H9 (cell line): ENCODE results near the gene CD300C. TPM values are rescaled to one million over a fixed set of nuclear protein-coding genes. Genes with fewer than 3 reads are reported as not detected.

Experiments
- DNase-seq: peaks from one replicate; pipeline ENCODE4 v3.0.0-alpha.2; 2017
- H2AFZ ChIP-seq: one replicate; pipeline ENCODE4 v1.6.1; 2013; ENCODE audit warnings: mild to moderate bottlenecking, low read length, control low read depth, moderate library complexity
- H2AK5ac ChIP-seq: 2 replicates; pipeline ENCODE4 v1.6.1; 2013; ENCODE audit warnings: low read length, control low read depth, mixed read lengths; ENCODE audit not compliant: insufficient read length
- H2BK120ac ChIP-seq: one replicate; pipeline ENCODE4 v1.6.1; 2013; ENCODE audit warnings: low read depth, mild to moderate bottlenecking, low read length, control low read depth, inconsistent platforms; ENCODE audit not compliant: poor library complexity, severe bottlenecking
- H2BK12ac ChIP-seq: 2 replicates; pipeline ENCODE4 v1.6.1; 2013; ENCODE audit warnings: low read length, control low read depth, mixed read lengths, low read depth; ENCODE audit not compliant: insufficient read length
- H2BK15ac ChIP-seq: 2 replicates; pipeline ENCODE4 v1.6.1; 2013; ENCODE audit warnings: low read depth, low read length, control low read depth
- H2BK20ac ChIP-seq: one replicate; pipeline ENCODE4 v1.6.1; 2013; ENCODE audit warnings: low read depth, mild to moderate bottlenecking, low read length, control low read depth, inconsistent platforms; ENCODE audit not compliant: poor library complexity, severe bottlenecking
- H2BK5ac ChIP-seq: 2 replicates; pipeline ENCODE4 v1.6.1; 2013; ENCODE audit warnings: low read length, control low read depth, mixed read lengths; ENCODE audit not compliant: insufficient read length
- H3K14ac ChIP-seq: 2 replicates; pipeline ENCODE4 v1.6.1; 2013; ENCODE audit warnings: low read length, control low read depth; ENCODE audit not compliant: insufficient read depth
- H3K18ac ChIP-seq: 2 replicates; pipeline ENCODE4 v1.6.1; 2013; ENCODE audit warnings: low read depth, mild to moderate bottlenecking, mixed read lengths, low read length, control low read depth; ENCODE audit not compliant: insufficient read length
- H3K23ac ChIP-seq: 2 replicates; pipeline ENCODE4 v1.6.1; 2013; ENCODE audit warnings: low read length, control low read depth, mixed read lengths, low read depth; ENCODE audit not compliant: insufficient read length
- H3K23me2 ChIP-seq: 2 replicates; pipeline ENCODE4 v1.6.1; 2013; ENCODE audit warnings: low read depth, mild to moderate bottlenecking, mixed read lengths, low read length, control low read depth; ENCODE audit not compliant: insufficient read length, poor library complexity, severe bottlenecking
- H3K27ac ChIP-seq: 2 replicates; pipeline ENCODE4 v1.5.1; 2013; ENCODE audit warnings: low read length, control low read depth, mixed read lengths, low read depth; ENCODE audit not compliant: insufficient read length
- H3K27me3 ChIP-seq: 2 replicates; pipeline ENCODE4 v1.6.1; 2013; ENCODE audit warnings: low read length, control low read depth, inconsistent platforms; ENCODE audit not compliant: insufficient read depth
- H3K4ac ChIP-seq: 2 replicates; pipeline ENCODE4 v1.6.1; 2013; ENCODE audit warnings: low read depth, mild to moderate bottlenecking, control low read depth, inconsistent platforms, low read length, moderate library complexity
- H3K4me1 ChIP-seq: 2 replicates; pipeline ENCODE4 v1.6.1; 2013; ENCODE audit warnings: low read length, control low read depth, inconsistent platforms; ENCODE audit not compliant: insufficient read depth
- H3K4me2 ChIP-seq: 2 replicates; pipeline ENCODE4 v1.6.1; 2013; ENCODE audit warnings: low read length, control low read depth, mixed read lengths; ENCODE audit not compliant: insufficient read length, insufficient read depth
- H3K56ac ChIP-seq: 2 replicates; pipeline ENCODE4 v1.6.1; 2013; ENCODE audit warnings: low read depth, mild to moderate bottlenecking, mixed read lengths, low read length, control low read depth; ENCODE audit not compliant: insufficient read length
- H3K79me1 ChIP-seq: 2 replicates; pipeline ENCODE4 v1.6.1; 2013; ENCODE audit warnings: low read depth, mild to moderate bottlenecking, moderate library complexity, low read length, control low read depth, inconsistent platforms; ENCODE audit not compliant: insufficient read depth, poor library complexity, severe bottlenecking
- H3K79me2 ChIP-seq: 2 replicates; pipeline ENCODE4 v1.6.1; 2013; ENCODE audit warnings: low read length, control low read depth, inconsistent platforms; ENCODE audit not compliant: insufficient read depth
- H3K9ac ChIP-seq: 2 replicates; pipeline ENCODE4 v1.6.1; 2013; ENCODE audit warnings: low read length, control low read depth, mixed read lengths; ENCODE audit not compliant: insufficient read length; ENCODE audit errors: extremely low read depth
- H3K9me3 ChIP-seq: one replicate; pipeline ENCODE4 v1.6.1; 2013; ENCODE audit warnings: low read depth, low read length, inconsistent platforms; ENCODE audit not compliant: control insufficient read depth
- H3T11ph ChIP-seq: one replicate; pipeline ENCODE4 v1.6.1; 2013; ENCODE audit warnings: mild to moderate bottlenecking, low read length, control low read depth, inconsistent platforms
- H4K20me1 ChIP-seq: one replicate; pipeline ENCODE4 v1.6.1; 2013; ENCODE audit not compliant: control insufficient read depth, insufficient read length, insufficient read depth
- H4K5ac ChIP-seq: 2 replicates; pipeline ENCODE4 v1.6.1; 2013; ENCODE audit warnings: low read depth, mild to moderate bottlenecking, mixed read lengths, low read length, control low read depth; ENCODE audit not compliant: insufficient read length
- H4K8ac ChIP-seq: replicated peaks from 2 replicates; pipeline ENCODE4 v1.6.1; 2013; ENCODE audit warnings: low read length, control low read depth, mixed read lengths, low read depth; ENCODE audit not compliant: insufficient read length
- H4K91ac ChIP-seq: 2 replicates; pipeline ENCODE4 v1.6.1; 2013; ENCODE audit warnings: low read depth, mild to moderate bottlenecking, moderate library complexity, mixed read lengths, low read length, control low read depth; ENCODE audit not compliant: insufficient read length
- H3K27ac Mint-ChIP-seq, 3 experiments: 2 replicates in 2 of 3; 3 replicates in 1 of 3; pipeline ENCODE4 v1.8.0; 2020 to 2021; ENCODE audit warnings: mixed read lengths in 3 of 3, mild to moderate bottlenecking in 1 of 3, moderate library complexity in 1 of 3
- H3K27me3 Mint-ChIP-seq: 2 replicates; pipeline ENCODE4 v1.8.0; 2021; ENCODE audit warnings: low read depth, mild to moderate bottlenecking, moderate library complexity, mixed read lengths
- H3K36me3 Mint-ChIP-seq, 3 experiments: 2 replicates in 2 of 3; 3 replicates in 1 of 3; pipeline ENCODE4 v1.8.0; 2020 to 2021; ENCODE audit warnings: low read depth in 3 of 3, mixed read lengths in 3 of 3; ENCODE audit not compliant: insufficient read depth in 1 of 3
- H3K4me1 Mint-ChIP-seq, 2 experiments: 2 replicates each; pipeline ENCODE4 v1.8.0; 2020; ENCODE audit warnings: mixed read lengths in 2 of 2
- H3K4me3 Mint-ChIP-seq, 2 experiments: 2 replicates in 1 of 2; 3 replicates in 1 of 2; pipeline ENCODE4 v1.8.0; 2020 to 2021; ENCODE audit warnings: mild to moderate bottlenecking in 2 of 2, mixed read lengths in 2 of 2, moderate library complexity in 1 of 2
- H3K9me3 Mint-ChIP-seq, 2 experiments: 2 replicates in 1 of 2; 3 replicates in 1 of 2; pipeline ENCODE4 v1.8.0; 2020; ENCODE audit warnings: mild to moderate bottlenecking in 2 of 2, mixed read lengths in 2 of 2, moderate library complexity in 1 of 2
- CTCF ChIP-seq: fragments of 200-600 bp; sonication (generic); conservative IDR thresholded peaks from 3 replicates; pipeline ENCODE4 v1.8.0; 2021; ENCODE audit warnings: antibody characterized with exemption, mild to moderate bottlenecking
- WGBS: extraction: QIAGEN DNeasy Blood & Tissue Kit; methylation state at CpG from one replicate; pipeline ENCODE4 v1.1.7; 2013; ENCODE audit warnings: missing lambda C conversion rate, low lambda C conversion rate, mixed read lengths; ENCODE audit not compliant: insufficient read length; ENCODE audit errors: extremely low coverage; 5-methylcytosine and 5-hydroxymethylcytosine counted together
- total RNA-seq: library from RNA; stranded (reverse); gene quantifications from 2 replicates; pipeline ENCODE4 v1.2.1, GENCODE V29; 2021

Gene CD300C
- total RNA-seq, 1 experiment from 2014 or later: not detected

GRCh38 chr17:74523308-74523707 lies 22.6 kb downstream of the CD300C start:
- Histone ChIP-seq H3K9me3 (no peaks in the 10 kb centered on the region), H3K79me1 (no peaks in the 10 kb centered on the region), H3K18ac (no peak overlapping the region), H2BK15ac (no peak overlapping the region), H4K8ac (no peak overlapping the region), H3K27ac (no peak overlapping the region), H3K4me2 (no peak overlapping the region), H2AFZ (no peak overlapping the region), H2BK12ac (no peak overlapping the region), H3K79me2 (no peaks in the 10 kb centered on the region), H3K14ac (no peak overlapping the region), H4K5ac (no peak overlapping the region), H3K4me1 (no peaks in the 10 kb centered on the region), H3K4ac (no peak overlapping the region), H2BK20ac (no peak overlapping the region), H3K27me3 (no peaks in the 10 kb centered on the region), H2BK5ac (no peak overlapping the region), H2AK5ac (no peak overlapping the region), H4K20me1 (no peaks in the 10 kb centered on the region), H3K23ac (no peak overlapping the region), H2BK120ac (no peak overlapping the region), H3K56ac (no peak overlapping the region), H3K9ac (no peak overlapping the region), H3K23me2 (no peaks in the 10 kb centered on the region), H3T11ph (no peak overlapping the region), H4K91ac (no peak overlapping the region)
- no peak for TF ChIP-seq CTCF
- Mint-ChIP-seq H3K36me3 (no peaks in the 10 kb centered on the region; a peak in 1 of 7 replicates), H3K4me3 (no peak overlapping the region), H3K27me3 (peaks cover 58% of the 10 kb centered on the region), H3K4me1 (no peaks in the 10 kb centered on the region), H3K27ac (no peak overlapping the region), H3K9me3 (peaks cover 10 to 12% of the 10 kb centered on the region in 2 experiments; a peak in 4 of 5 replicates)
- WGBS: no CpG with 5 or more reads among the region's 3 CpGs
- DNase-seq: peak; percentile 19
